ENCODE data around the gene SPSB1. TPM values are rescaled to one million over a fixed set of nuclear protein-coding genes. Genes with fewer than 3 reads are reported as not detected.

SPSB1 gene
- total RNA-seq, 6 experiments from 2014 or later, result 7.7 to 121 (median 37.0) TPM

DNA sequence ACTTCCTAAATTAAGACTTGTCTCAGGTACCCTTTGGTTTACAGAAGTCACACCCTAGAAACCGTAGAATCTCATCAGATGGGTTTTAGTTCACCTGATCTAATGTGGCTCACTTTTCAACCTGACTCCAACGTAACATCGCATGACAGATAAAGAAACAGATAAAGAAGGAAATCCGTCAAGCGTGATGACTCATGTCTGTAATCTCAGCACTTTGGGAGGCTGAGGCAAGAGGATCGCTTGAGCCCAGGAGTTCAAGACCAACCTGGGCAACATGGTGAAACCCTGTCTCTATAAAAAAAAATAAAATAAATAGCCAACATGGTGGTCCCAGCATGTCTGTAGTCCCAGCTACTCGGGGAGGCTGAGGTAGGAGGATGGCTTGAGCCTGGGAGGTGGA lies 97.3 kb downstream of the SPSB1 start:
- ATAC-seq (no peak), DNase-seq (no peak)
- H3K27me3 ChIP-seq, result no peaks in the 10 kb centered on the region
- 82% methylated on average over 6 of the region's 7 CpGs for whole genome bisulfite sequencing (ENCODE audit: insufficient coverage, low coverage, low lambda C conversion rate, missing lambda C conversion rate)
- intact Hi-C loops (cut with DNase I), result no loop called here
- H3K9me3 ChIP-seq, result no peaks in the 10 kb centered on the region
- no peaks in the 10 kb centered on the region for H3K4me1 ChIP-seq
- H3K4me3 ChIP-seq, result no peak overlapping the region
- no peak overlapping the region for H3K27ac ChIP-seq
- no peaks in the 10 kb centered on the region for H3K36me3 ChIP-seq
- TF ChIP-seq, protein P1, sequence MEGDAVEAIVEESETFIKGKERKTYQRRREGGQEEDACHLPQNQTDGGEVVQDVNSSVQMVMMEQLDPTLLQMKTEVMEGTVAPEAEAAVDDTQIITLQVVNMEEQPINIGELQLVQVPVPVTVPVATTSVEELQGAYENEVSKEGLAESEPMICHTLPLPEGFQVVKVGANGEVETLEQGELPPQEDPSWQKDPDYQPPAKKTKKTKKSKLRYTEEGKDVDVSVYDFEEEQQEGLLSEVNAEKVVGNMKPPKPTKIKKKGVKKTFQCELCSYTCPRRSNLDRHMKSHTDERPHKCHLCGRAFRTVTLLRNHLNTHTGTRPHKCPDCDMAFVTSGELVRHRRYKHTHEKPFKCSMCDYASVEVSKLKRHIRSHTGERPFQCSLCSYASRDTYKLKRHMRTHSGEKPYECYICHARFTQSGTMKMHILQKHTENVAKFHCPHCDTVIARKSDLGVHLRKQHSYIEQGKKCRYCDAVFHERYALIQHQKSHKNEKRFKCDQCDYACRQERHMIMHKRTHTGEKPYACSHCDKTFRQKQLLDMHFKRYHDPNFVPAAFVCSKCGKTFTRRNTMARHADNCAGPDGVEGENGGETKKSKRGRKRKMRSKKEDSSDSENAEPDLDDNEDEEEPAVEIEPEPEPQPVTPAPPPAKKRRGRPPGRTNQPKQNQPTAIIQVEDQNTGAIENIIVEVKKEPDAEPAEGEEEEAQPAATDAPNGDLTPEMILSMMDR (IDR thresholded peaks at IDR 0.05), result no peak
- TF ChIP-seq POLR2A (IDR thresholded peaks at IDR 0.05), result no peak

DNA sequence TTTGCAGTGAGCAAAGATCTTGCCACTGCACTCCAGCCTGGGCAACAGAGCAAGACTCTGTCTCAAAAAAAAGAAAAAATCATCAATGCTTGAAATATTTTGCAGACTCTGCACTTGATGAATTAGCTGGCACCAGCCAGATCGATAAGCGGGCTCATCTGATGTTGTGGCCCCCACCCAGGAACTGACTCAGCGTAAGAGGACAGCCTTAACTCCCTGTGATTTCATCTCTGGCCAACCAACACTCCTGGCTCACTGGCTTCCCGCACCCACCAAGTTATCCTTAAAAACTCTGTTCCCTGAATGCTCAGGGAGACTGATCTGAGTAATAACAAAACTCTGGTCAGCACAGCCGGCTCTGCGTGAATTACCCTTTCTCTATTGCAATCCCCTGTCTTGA lies 98.9 kb downstream of the SPSB1 start:
- H3K4me1 ChIP-seq, result no peaks in the 10 kb centered on the region
- H3K9me3 ChIP-seq, result no peaks in the 10 kb centered on the region
- no peak for ATAC-seq
- H3K27ac ChIP-seq, result no peak overlapping the region
- no peak overlapping the region for H3K4me3 ChIP-seq
- H3K36me3 ChIP-seq, result no peaks in the 10 kb centered on the region
- no peak for DNase-seq
- intact Hi-C loops (cut with DNase I), result no loop called here
- no peaks in the 10 kb centered on the region for H3K27me3 ChIP-seq
- 100% methylated on average over 1 of the region's 6 CpGs for WGBS (ENCODE audit: insufficient coverage, low coverage, low lambda C conversion rate, missing lambda C conversion rate)
- TF ChIP-seq POLR2A (IDR thresholded peaks at IDR 0.05), result no peak
- TF ChIP-seq, protein P1 (IDR thresholded peaks at IDR 0.05), result no peak

DNA sequence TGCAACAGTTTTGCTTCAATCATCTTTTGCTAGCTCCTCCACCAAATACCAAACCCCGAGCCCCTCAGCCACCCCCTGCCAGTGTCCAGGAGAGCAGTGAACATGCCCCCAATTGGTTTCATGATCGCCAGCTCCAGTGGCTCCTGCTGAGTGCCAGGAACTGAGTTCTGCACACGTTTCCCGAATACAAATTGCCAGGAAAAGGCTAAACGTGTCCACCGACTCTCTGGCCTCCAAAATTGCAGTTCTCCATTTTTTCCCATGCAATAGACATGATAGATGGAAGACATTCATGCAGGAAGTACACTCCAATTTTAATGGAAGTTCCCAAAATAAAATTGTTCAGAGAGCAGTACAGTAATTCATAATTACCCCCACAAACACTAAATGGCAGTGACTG lies 101.3 kb downstream of the SPSB1 start:
- no peak for TF ChIP-seq POLR2A (IDR thresholded peaks at IDR 0.05)
- TF ChIP-seq, protein P1 (IDR thresholded peaks at IDR 0.05), result no peak
- Histone ChIP-seq H3K9me3 (no peaks in the 10 kb centered on the region), H3K4me1 (no peaks in the 10 kb centered on the region), H3K27me3 (no peaks in the 10 kb centered on the region), H3K27ac (no peak overlapping the region), H3K36me3 (no peaks in the 10 kb centered on the region), H3K4me3 (no peak overlapping the region)
- intact Hi-C loops (cut with DNase I), result no loop called here
- ATAC-seq (no peak), DNase-seq (no peak)
- 45% methylated on average over 6 of the region's 6 CpGs for WGBS (ENCODE audit: insufficient coverage, low coverage, low lambda C conversion rate, missing lambda C conversion rate)

DNA sequence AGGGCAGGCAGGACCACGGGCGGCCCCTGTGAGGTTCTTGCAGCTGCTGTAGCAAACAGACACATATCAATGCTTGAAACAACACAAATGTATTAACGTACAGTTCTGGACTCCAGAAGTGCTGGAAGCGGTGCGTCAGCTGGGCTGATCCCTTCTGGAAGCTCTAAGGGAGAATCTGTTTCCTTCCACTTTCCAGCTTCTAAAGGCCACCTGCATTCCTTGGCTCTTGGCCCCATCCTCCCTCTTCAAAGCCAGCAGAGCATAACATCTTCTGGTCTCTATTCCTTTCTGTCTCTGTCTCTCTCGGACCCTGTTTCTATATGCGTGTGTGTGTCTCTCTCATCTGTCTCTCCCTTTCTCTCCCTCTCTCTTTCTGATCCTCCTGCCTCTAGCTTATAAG lies 102.3 kb downstream of the SPSB1 start:
- H3K36me3 ChIP-seq, result no peaks in the 10 kb centered on the region
- no peaks in the 10 kb centered on the region for H3K4me1 ChIP-seq
- intact Hi-C loops (cut with DNase I), result no loop called here
- DNase-seq (no peak), ATAC-seq (no peak)
- WGBS (ENCODE audit: insufficient coverage, low coverage, low lambda C conversion rate, missing lambda C conversion rate), result 100% methylated on average over 5 of the region's 7 CpGs
- H3K27ac ChIP-seq, result no peak overlapping the region
- TF ChIP-seq POLR2A (IDR thresholded peaks at IDR 0.05), result no peak
- TF ChIP-seq, protein P1 (IDR thresholded peaks at IDR 0.05), result no peak
- H3K9me3 ChIP-seq, result no peaks in the 10 kb centered on the region
- no peak overlapping the region for H3K4me3 ChIP-seq
- no peaks in the 10 kb centered on the region for H3K27me3 ChIP-seq

DNA sequence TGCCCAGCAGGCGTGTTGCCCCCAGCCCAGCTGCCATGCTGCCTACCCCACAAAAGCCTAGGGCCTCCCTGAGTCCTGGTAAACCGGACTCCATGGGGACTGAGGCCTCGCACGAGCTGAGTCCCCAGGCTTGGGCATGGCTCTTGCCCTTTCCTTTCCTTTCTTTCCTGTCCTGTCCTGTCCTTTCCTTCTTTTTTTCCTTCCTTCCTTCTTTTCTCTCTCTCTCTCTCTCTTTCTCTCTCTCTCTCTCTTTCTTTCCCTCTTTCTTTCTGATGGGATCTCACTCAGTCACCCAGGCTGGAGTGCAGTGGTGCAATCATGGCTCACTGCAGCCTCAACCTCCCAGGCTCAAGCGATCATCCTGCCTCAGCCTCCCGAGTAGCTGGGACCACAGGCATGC lies 104.4 kb downstream of the SPSB1 start:
- no peak for TF ChIP-seq POLR2A (IDR thresholded peaks at IDR 0.05)
- TF ChIP-seq, protein P1 (IDR thresholded peaks at IDR 0.05), result no peak
- no peak for ATAC-seq
- intact Hi-C loops (cut with DNase I), result no loop called here
- no peaks in the 10 kb centered on the region for H3K36me3 ChIP-seq
- H3K27ac ChIP-seq, result no peak overlapping the region
- WGBS (ENCODE audit: insufficient coverage, low coverage, low lambda C conversion rate, missing lambda C conversion rate), result 89% methylated on average over 3 of the region's 6 CpGs
- H3K4me3 ChIP-seq, result no peak overlapping the region
- DNase-seq, result no peak
- no peaks in the 10 kb centered on the region for H3K27me3 ChIP-seq
- H3K9me3 ChIP-seq, result no peaks in the 10 kb centered on the region
- peaks cover 0 to 9% (median 1%) of the 10 kb centered on the region in 4 donors for H3K4me1 ChIP-seq

Data from right lobe of liver (tissue), 6 donors.